ENCODE data around the gene CCDC102A. TPM values are rescaled to one million over a fixed set of nuclear protein-coding genes. Genes with fewer than 3 reads are reported as not detected.

The CCDC102A gene
- polyA plus RNA-seq, 1 experiment, result 7.1 TPM

DNA sequence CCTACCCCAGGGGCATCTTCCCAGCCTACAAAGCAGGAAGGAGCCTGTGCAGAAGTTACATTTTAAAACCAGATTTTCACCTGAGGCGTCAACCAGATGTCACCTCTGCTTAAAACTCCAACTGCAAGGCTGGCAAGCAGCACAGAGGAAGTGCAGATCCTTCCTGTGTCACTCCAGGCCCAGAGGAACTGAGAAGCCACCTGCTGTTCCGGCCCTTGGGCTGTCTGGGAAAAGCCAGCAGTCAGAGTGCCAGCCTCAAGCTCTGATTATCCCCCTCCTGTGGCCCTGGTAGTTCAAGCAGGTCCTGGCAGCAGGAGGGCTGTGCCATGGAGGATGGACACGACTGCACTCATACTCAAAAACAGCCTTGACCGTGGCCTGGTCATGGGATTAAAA is 63.7 kb downstream of the CCDC102A start:
- ChIA-PET CTCF (interaction anchor here (3.8 kb wide), 1 partner anchor 11 kb away, joined by 13 read pairs; the partner anchor contains the start of gene POLR2C), POLR2A (no interaction called here)
- Histone ChIP-seq H3K4me3 (ENCODE audit: low read depth, low read length) (no peak overlapping the region), H3K27me3 (ENCODE audit: control insufficient read depth, insufficient read depth, low read length) (no peaks in the 10 kb centered on the region), H3K9me3 (ENCODE audit: control insufficient read depth, insufficient read depth, low read length) (no peaks in the 10 kb centered on the region), H3K27ac (ENCODE audit: low read depth, low read length) (no peak overlapping the region)
- TF ChIP-seq, protein P1, sequence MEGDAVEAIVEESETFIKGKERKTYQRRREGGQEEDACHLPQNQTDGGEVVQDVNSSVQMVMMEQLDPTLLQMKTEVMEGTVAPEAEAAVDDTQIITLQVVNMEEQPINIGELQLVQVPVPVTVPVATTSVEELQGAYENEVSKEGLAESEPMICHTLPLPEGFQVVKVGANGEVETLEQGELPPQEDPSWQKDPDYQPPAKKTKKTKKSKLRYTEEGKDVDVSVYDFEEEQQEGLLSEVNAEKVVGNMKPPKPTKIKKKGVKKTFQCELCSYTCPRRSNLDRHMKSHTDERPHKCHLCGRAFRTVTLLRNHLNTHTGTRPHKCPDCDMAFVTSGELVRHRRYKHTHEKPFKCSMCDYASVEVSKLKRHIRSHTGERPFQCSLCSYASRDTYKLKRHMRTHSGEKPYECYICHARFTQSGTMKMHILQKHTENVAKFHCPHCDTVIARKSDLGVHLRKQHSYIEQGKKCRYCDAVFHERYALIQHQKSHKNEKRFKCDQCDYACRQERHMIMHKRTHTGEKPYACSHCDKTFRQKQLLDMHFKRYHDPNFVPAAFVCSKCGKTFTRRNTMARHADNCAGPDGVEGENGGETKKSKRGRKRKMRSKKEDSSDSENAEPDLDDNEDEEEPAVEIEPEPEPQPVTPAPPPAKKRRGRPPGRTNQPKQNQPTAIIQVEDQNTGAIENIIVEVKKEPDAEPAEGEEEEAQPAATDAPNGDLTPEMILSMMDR (IDR thresholded peaks at IDR 0.05; ENCODE audit: low read depth, low read length), result no peak
- no peak for DNase-seq (ENCODE audit: low read depth, low spot score)

DNA sequence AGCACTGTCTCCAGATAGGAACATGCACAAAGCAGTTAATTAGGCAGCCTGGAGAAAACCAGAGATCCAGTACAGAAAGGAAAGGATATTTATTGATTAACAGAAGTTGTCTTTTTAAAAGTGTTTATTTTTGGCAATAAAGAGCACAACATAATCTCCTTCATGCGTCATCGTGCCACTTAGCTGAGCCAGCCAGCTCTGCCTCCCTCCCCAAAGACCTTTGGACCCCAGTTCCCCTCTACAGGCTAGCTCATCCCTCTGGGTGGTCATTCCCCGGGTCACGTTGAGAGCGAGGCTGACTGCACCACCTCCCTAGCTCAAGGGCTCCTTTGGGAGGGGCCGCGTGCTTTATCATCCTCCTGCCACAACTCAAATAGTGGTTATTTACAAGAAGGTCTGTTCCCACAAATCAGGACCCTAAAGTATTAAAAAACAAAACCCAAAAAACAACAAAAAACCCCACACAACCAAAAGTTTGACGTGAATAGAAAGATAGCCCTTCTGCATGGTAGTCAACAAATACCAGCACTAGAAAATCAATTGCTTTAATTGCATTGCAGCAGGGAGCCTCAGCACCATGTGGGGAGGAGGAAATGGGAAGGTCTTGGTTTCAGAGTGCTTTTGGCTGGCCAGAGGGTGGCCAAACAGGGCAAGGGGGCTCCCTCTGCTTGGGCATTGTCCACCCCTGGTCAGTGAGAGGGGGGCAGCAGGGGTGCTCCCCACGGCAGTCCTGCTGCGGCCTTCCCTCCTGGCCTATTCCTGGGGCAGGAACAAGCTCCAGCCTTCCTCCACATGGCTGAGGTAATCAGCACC is 64.3 kb downstream of the CCDC102A start:
- no peak overlapping the region for H3K27ac ChIP-seq (ENCODE audit: low read depth, low read length)
- no peak overlapping the region for H3K4me3 ChIP-seq (ENCODE audit: low read depth, low read length)
- CTCF ChIA-PET, result interaction anchor here (3.8 kb wide), 1 partner anchor 10 kb away, joined by 13 read pairs; the partner anchor contains the start of gene POLR2C
- TF ChIP-seq, protein P1 (IDR thresholded peaks at IDR 0.05; ENCODE audit: low read depth, low read length), result no peak
- POLR2A ChIA-PET, result no interaction called here
- DNase-seq (ENCODE audit: low read depth, low spot score), result no peak
- no peaks in the 10 kb centered on the region for H3K9me3 ChIP-seq (ENCODE audit: control insufficient read depth, insufficient read depth, low read length)
- no peaks in the 10 kb centered on the region for H3K27me3 ChIP-seq (ENCODE audit: control insufficient read depth, insufficient read depth, low read length)

DNA sequence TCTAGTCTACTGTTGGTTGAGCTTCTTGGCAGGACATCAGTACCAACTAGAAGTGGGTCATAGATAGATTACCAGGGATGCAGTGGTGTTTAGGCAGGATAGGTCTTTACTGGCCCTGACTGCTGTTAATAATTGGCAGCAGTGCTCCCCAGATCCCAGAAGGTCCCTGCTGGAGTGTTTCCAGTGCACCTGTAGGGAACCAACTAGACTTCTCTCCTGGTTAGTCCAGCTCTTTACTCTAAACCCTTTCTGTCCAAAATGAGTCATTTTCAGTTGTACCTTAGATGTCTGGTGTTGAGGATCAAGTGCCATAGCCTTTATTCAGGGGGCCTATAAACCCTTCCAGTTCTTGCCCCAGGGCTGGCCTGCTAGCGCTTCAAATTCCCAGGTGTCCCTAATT is 65.2 kb downstream of the CCDC102A start:
- H3K9me3 ChIP-seq (ENCODE audit: control insufficient read depth, insufficient read depth, low read length), result no peaks in the 10 kb centered on the region
- H3K4me3 ChIP-seq (ENCODE audit: low read depth, low read length), result no peak overlapping the region
- H3K27me3 ChIP-seq (ENCODE audit: control insufficient read depth, insufficient read depth, low read length), result no peaks in the 10 kb centered on the region
- no peak for DNase-seq (ENCODE audit: low read depth, low spot score)
- no peak overlapping the region for H3K27ac ChIP-seq (ENCODE audit: low read depth, low read length)
- TF ChIP-seq, protein P1 (IDR thresholded peaks at IDR 0.05; ENCODE audit: low read depth, low read length), result no peak
- CTCF ChIA-PET, result interaction anchor here (3.8 kb wide), 1 partner anchor 9 kb away, joined by 13 read pairs; the partner anchor contains the start of gene POLR2C
- POLR2A ChIA-PET, result interaction anchor here (0.8 kb wide), 1 partner anchor 9 kb away, joined by 3 read pairs; the partner anchor contains the start of gene POLR2C

DNA sequence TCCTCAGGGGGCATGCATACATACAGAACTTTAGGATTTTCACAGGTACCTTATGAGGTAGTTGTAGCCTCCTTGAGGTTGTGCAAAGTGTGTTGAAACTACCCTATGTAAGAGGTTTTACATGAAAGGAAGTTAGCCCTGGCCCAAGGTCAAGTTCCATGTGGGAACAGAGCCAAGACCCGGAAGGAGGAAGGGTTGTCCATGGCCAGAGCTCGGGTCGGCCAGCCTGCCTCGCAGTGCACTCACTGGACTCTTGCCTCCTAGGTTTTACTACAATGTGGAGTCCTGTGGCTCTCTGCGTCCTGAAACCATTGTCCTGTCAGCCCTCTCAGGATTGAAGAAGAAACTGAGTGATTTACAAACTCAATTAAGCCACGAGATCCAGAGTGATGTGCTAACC is 65.7 kb downstream of the CCDC102A start:
- POLR2A ChIA-PET, result interaction anchor here (0.8 kb wide), 1 partner anchor 8 kb away, joined by 3 read pairs; the partner anchor contains the start of gene POLR2C
- CTCF ChIA-PET, result interaction anchor here (3.8 kb wide), 1 partner anchor 9 kb away, joined by 13 read pairs; the partner anchor contains the start of gene POLR2C

More for the DNA sequence above, 65.7 kb downstream of the CCDC102A start:
- no peak for DNase-seq (ENCODE audit: low read depth, low spot score)
- no peak overlapping the region for H3K27ac ChIP-seq (ENCODE audit: low read depth, low read length)
- no peaks in the 10 kb centered on the region for H3K27me3 ChIP-seq (ENCODE audit: control insufficient read depth, insufficient read depth, low read length)
- no peak overlapping the region for H3K4me3 ChIP-seq (ENCODE audit: low read depth, low read length)
- H3K9me3 ChIP-seq (ENCODE audit: control insufficient read depth, insufficient read depth, low read length), result no peaks in the 10 kb centered on the region
- TF ChIP-seq, protein P1 (IDR thresholded peaks at IDR 0.05; ENCODE audit: low read depth, low read length), result no peak
